ENCODE results near the gene NFE2L3. TPM values are rescaled to one million over a fixed set of nuclear protein-coding genes. Genes with fewer than 3 reads are reported as not detected.
A peak's percentile ranks its signal among the peaks of the same experiment; 100 is the strongest.

Gene NFE2L3
- total and polyA plus RNA-seq, 9 of the 15 experiments (the other 6 are each of a cell fraction or from before 2014, with no cell fraction given): 2.9 to 16.9 (median 12.4) TPM

DNA sequence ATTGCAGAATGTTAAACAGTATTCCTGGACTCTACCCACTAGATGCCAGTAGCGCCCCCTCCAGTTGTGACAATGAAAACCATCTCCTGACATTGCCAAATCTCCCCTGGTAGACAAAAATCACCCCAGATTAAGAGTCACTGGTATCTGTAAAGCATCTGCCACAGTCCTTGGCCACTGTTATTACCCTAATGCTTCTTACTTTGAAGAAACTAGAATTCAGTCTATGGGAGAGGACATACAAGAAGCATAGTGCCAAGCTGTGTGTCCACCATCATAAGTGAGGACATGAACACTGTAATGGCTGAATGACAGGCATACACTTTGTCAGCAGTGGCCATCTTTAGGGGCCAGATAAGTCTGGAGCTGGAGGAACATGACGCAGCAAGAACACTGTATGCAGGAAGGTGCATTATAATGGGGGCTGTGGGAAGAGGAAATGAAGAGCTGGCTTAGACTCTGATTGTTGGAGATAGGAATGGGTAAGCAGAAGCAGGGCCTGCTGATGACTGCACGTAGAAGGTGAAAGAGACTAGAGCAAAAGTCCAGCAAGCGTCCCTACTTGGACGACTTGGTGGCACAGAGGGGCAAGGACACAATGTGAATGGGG, 82.0 kb downstream of the NFE2L3 start (continued):
- TF ChIP-seq, protein P1, sequence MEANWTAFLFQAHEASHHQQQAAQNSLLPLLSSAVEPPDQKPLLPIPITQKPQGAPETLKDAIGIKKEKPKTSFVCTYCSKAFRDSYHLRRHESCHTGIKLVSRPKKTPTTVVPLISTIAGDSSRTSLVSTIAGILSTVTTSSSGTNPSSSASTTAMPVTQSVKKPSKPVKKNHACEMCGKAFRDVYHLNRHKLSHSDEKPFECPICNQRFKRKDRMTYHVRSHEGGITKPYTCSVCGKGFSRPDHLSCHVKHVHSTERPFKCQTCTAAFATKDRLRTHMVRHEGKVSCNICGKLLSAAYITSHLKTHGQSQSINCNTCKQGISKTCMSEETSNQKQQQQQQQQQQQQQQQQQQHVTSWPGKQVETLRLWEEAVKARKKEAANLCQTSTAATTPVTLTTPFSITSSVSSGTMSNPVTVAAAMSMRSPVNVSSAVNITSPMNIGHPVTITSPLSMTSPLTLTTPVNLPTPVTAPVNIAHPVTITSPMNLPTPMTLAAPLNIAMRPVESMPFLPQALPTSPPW (CRISPR knock-in tag; IDR thresholded peaks at IDR 0.05): peak; percentile 58; the same call in 1 of the 2 replicates
- TF ChIP-seq RHOXF2B (CRISPR knock-in tag; conservative IDR thresholded peaks at IDR 0.05) (no peak; the same call in 1 of the 2 replicates), CBX8 (IDR thresholded peaks at IDR 0.05; ENCODE audit: borderline replicate concordance, extremely low read depth, low read depth, low read length, poor library complexity, severe bottlenecking) (no peak), HEY1 (CRISPR knock-in tag; IDR thresholded peaks at IDR 0.05; ENCODE audit: borderline replicate concordance) (no peak), MTA3 (IDR thresholded peaks at IDR 0.05; ENCODE audit: borderline replicate concordance) (0 out of 2 replicates have a peak, but pooled peaks have one; percentile 52), ZNF324 (CRISPR knock-in tag; IDR thresholded peaks at IDR 0.05) (peak; percentile 54; the same call in 1 of the 2 replicates), ETV1 (tag; conservative IDR thresholded peaks at IDR 0.05; ENCODE audit: low read depth) (peak; percentile 51; the same call in 1 of the 2 replicates), MTF1 (CRISPR knock-in tag; IDR thresholded peaks at IDR 0.05; ENCODE audit: borderline replicate concordance) (no peak), CAMTA2 (CRISPR knock-in tag; conservative IDR thresholded peaks at IDR 0.05) (no peak), LEF1 (IDR thresholded peaks at IDR 0.05) (peak; percentile 89), GATAD2B (IDR thresholded peaks at IDR 0.05; ENCODE audit: borderline replicate concordance) (0 out of 2 replicates have a peak, but pooled peaks have one; percentile 11), CHD1 (IDR thresholded peaks at IDR 0.05; ENCODE audit: low read length) (no peak)
- TF ChIP-seq, protein P2, sequence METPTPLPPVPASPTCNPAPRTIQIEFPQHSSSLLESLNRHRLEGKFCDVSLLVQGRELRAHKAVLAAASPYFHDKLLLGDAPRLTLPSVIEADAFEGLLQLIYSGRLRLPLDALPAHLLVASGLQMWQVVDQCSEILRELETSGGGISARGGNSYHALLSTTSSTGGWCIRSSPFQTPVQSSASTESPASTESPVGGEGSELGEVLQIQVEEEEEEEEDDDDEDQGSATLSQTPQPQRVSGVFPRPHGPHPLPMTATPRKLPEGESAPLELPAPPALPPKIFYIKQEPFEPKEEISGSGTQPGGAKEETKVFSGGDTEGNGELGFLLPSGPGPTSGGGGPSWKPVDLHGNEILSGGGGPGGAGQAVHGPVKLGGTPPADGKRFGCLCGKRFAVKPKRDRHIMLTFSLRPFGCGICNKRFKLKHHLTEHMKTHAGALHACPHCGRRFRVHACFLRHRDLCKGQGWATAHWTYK (CRISPR knock-in tag; IDR thresholded peaks at IDR 0.05): peak; percentile 97
- TF ChIP-seq, protein P3, sequence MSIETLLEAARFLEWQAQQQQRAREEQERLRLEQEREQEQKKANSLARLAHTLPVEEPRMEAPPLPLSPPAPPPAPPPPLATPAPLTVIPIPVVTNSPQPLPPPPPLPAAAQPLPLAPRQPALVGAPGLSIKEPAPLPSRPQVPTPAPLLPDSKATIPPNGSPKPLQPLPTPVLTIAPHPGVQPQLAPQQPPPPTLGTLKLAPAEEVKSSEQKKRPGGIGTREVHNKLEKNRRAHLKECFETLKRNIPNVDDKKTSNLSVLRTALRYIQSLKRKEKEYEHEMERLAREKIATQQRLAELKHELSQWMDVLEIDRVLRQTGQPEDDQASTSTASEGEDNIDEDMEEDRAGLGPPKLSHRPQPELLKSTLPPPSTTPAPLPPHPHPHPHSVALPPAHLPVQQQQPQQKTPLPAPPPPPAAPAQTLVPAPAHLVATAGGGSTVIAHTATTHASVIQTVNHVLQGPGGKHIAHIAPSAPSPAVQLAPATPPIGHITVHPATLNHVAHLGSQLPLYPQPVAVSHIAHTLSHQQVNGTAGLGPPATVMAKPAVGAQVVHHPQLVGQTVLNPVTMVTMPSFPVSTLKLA (conservative IDR thresholded peaks at IDR 0.05): peak in 1 of 2 experiments; percentile 33; a peak in 1 of 4 replicates
- TF ChIP-seq, protein P4, sequence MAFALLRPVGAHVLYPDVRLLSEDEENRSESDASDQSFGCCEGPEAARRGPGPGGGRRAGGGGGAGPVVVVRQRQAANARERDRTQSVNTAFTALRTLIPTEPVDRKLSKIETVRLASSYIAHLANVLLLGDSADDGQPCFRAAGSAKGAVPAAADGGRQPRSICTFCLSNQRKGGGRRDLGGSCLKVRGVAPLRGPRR (CRISPR knock-in tag; IDR thresholded peaks at IDR 0.05): no peak
- TF ChIP-seq, protein P5, sequence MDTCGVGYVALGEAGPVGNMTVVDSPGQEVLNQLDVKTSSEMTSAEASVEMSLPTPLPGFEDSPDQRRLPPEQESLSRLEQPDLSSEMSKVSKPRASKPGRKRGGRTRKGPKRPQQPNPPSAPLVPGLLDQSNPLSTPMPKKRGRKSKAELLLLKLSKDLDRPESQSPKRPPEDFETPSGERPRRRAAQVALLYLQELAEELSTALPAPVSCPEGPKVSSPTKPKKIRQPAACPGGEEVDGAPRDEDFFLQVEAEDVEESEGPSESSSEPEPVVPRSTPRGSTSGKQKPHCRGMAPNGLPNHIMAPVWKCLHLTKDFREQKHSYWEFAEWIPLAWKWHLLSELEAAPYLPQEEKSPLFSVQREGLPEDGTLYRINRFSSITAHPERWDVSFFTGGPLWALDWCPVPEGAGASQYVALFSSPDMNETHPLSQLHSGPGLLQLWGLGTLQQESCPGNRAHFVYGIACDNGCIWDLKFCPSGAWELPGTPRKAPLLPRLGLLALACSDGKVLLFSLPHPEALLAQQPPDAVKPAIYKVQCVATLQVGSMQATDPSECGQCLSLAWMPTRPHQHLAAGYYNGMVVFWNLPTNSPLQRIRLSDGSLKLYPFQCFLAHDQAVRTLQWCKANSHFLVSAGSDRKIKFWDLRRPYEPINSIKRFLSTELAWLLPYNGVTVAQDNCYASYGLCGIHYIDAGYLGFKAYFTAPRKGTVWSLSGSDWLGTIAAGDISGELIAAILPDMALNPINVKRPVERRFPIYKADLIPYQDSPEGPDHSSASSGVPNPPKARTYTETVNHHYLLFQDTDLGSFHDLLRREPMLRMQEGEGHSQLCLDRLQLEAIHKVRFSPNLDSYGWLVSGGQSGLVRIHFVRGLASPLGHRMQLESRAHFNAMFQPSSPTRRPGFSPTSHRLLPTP (IDR thresholded peaks at IDR 0.05; ENCODE audit: borderline replicate concordance, extremely low read depth, insufficient read length): no peak
